Measurements from ENCODE around the gene DBF4B. TPM values are rescaled to one million over a fixed set of nuclear protein-coding genes. Genes with fewer than 3 reads are reported as not detected.

The DBF4B gene
- total RNA-seq, 1 experiment from 2014 or later, result 26.1 TPM

- RAD21 ChIA-PET (ENCODE audit: low non-redundant PET in 1 of 2, low total read pairs in 2 of 2, uncharacterized antibody in 2 of 2, unreplicated experiment in 2 of 2), result no interaction called here
- CTCF ChIA-PET, result no interaction called here
- no peak overlapping the region for H3K4me3 ChIP-seq (replicated peaks in 1 of 2; ENCODE audit: low read depth in 1 of 2, low read length in 2 of 2)
- H3K9me3 ChIP-seq (ENCODE audit: control insufficient read depth in 1 of 2, insufficient read depth in 1 of 2, low read depth in 1 of 2, low read length in 2 of 2), result no peaks in the 10 kb centered on the region
- TF ChIP-seq MAX (IDR thresholded peaks at IDR 0.05), result no peak
- TF ChIP-seq SRF (IDR thresholded peaks at IDR 0.05; ENCODE audit: low read depth), result no peak
- TF ChIP-seq ZBTB33 (IDR thresholded peaks at IDR 0.05; ENCODE audit: extremely low read depth, insufficient replicate concordance, low read length), result no peak
- no peak for TF ChIP-seq EZH2phosphoT487 (IDR thresholded peaks at IDR 0.05; ENCODE audit: borderline replicate concordance)
- TF ChIP-seq POLR2AphosphoS5 (IDR thresholded peaks at IDR 0.05; ENCODE audit: low read depth, low read length), result no peak
- no peak for TF ChIP-seq SP1 (IDR thresholded peaks at IDR 0.05; ENCODE audit: low read depth)
- TF ChIP-seq POLR2A (IDR thresholded peaks at IDR 0.05; ENCODE audit: borderline replicate concordance, extremely low read depth, insufficient read depth, insufficient read length), result no peak
- TF ChIP-seq EGR1 (IDR thresholded peaks at IDR 0.05; ENCODE audit: low read depth), result no peak
- no peak for TF ChIP-seq REST (IDR thresholded peaks at IDR 0.05; ENCODE audit: low read depth)
- TF ChIP-seq ZNF274 (IDR thresholded peaks at IDR 0.05; ENCODE audit: low read depth, low read length), result no peak
- TF ChIP-seq FOSL1 (IDR thresholded peaks at IDR 0.05; ENCODE audit: low read depth), result no peak
- TF ChIP-seq ZFX (IDR thresholded peaks at IDR 0.05), result no peak
- no peak for TF ChIP-seq RAD21 (IDR thresholded peaks at IDR 0.05; ENCODE audit: low read depth)
- no peak for TF ChIP-seq JUND (IDR thresholded peaks at IDR 0.05)
- no peaks in the 10 kb centered on the region for H3K9me2 ChIP-seq (ENCODE audit: insufficient read depth)
- H3K9ac ChIP-seq (ENCODE audit: low read length), result no peak overlapping the region
- no peaks in the 10 kb centered on the region for H3K4me1 ChIP-seq (ENCODE audit: control insufficient read depth in 1 of 2, insufficient read depth in 2 of 2, low read length in 2 of 2)
- ATAC-seq (no peak), DNase-seq (ENCODE audit: low read depth, low spot score) (no peak)
- BruUV-seq (replicated peaks), result no TSS peak
- H3K27ac ChIP-seq (ENCODE audit: low read depth, low read length), result no peak overlapping the region
- POLR2A ChIA-PET, result no interaction called here
- no peaks in the 10 kb centered on the region for H3K36me3 ChIP-seq (ENCODE audit: control insufficient read depth in 1 of 2, insufficient read depth in 2 of 2, low read length in 2 of 2)
- intact Hi-C loops (cut with micrococcal nuclease), result no loop called here
- no peaks in the 10 kb centered on the region for H4K20me1 ChIP-seq (ENCODE audit: insufficient read depth)
- H3K79me2 ChIP-seq (ENCODE audit: insufficient read depth, low read length), result no peaks in the 10 kb centered on the region
- no peak overlapping the region for H2AFZ ChIP-seq (ENCODE audit: low read depth, low read length, poor library complexity, severe bottlenecking)
- H3K4me2 ChIP-seq (ENCODE audit: low read length), result no peak overlapping the region
- no peaks in the 10 kb centered on the region for H3K27me3 ChIP-seq (ENCODE audit: insufficient read depth, low read length)
These were observed 42.5 kb upstream of the DBF4B start for GRCh38 chr17:44666006-44666405.
